Measurements from ENCODE around the gene CIDEC.

GRCh38 chr3:9831253-9831652 lies 48.8 kb downstream of the CIDEC start:
- TF ChIP-seq CTCF (IDR thresholded peaks at IDR 0.05) = no peak
- no peak for TF ChIP-seq POLR2A (IDR thresholded peaks at IDR 0.05)
